GM18951 (cell line): Measurements from ENCODE around the gene CCR6.

Experiments
- POLR2A ChIP-seq: IDR thresholded peaks from 4 replicates; pipeline ENCODE4 v1.6.1; 2011; ENCODE audit warnings: mild to moderate bottlenecking; ENCODE audit not compliant: insufficient read length, insufficient read depth; ENCODE audit errors: extremely low read depth
- in situ Hi-C: fragments of 300-500 bp; cut with MboI; formaldehyde crosslinking; loops from one replicate; pipeline ENCODE4 v1.12.0; 2022; ENCODE audit warnings: low sequenced_read_pairs, mixed read lengths, inconsistent platforms; ENCODE audit not compliant: unreplicated experiment

The CCR6 gene

GRCh38 chr6:167119670-167120582, 3.0 kb upstream of the CCR6 start:
- TF ChIP-seq POLR2A = no peak
- in situ Hi-C loops = no loop called here

DNA sequence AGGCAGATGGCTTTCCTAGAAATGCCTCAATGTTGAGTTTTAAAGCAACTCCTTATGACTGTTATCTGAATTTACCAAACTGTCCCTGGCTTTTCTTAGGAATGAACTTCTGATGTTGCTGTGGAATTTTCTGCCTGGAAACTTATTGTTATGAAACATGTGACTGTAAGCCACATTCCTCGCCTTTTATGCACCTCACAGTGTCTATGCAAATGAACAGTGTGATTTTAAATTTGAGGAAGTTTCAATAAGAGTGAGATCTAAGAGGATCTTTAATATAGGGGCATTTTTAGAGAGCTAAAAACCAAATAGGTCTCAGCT, 2.4 kb upstream of the CCR6 start:
- TF ChIP-seq POLR2A = no peak
- in situ Hi-C loops = no loop called here

DNA sequence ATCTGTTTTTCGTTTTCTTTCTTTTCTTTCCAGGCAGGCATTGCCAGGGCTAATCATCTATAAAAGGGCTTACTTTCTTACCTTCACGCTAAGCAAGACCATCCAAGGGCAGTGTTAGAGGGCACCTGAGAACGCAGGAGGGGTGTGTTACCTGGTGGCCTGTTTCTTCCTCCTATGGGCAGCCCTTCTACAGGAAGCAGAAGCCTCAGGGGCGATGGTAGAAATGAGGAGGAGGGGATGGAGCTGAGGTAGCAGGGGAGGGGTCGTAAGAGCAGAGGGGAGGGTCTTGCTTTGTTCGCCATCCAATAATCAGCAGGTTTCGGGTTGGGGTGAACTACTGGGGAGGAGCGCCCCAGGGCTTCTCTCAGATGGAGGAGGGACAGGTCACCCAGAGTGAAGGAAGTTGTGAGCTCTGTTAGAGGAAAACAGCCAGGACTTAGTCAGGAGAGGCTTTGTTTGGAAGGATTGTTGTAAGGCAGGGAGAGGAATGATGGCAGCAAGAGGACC, 1.5 kb upstream of the CCR6 start:
- in situ Hi-C loops = no loop called here
- TF ChIP-seq POLR2A = no peak

DNA sequence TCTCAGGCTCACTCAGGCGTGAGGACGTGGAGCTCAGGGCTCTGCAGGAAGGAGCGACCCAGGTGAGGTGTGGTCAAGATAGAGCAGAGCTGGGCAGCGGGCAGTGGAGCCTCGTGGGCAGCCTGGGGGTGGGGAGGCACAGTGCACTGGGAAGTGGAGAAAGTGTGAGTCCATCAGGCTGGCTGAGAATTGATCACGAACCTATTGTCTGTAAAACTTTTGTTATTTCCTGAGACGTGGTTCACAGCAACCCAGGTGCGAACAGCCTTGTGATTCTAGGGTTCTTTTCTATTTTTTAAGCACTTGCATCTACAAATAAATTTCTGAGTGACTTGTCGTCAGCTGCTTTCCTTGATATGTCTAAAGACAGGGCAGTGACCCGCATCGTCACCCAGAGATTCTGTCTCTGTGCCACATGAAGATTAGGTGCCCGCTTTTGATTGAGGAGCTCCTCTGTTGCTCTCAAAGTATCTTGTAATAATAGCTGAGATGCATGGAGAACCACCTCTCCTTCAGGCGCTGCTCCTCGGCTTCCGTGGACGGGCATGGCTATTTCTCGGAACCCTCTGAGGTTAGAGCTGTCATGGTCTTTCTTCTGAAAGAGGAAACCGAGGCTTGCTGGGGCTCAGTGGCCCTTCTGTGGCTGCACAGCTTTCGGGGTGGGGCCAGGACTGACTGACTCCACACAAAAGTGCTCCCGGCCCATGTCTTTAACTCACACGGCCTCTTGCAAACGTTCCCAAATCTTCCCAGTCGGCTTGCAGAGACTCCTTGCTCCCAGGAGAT, 662 bp upstream of the CCR6 start:
- in situ Hi-C loops = no loop called here
- peak; percentile 35 for TF ChIP-seq POLR2A

DNA sequence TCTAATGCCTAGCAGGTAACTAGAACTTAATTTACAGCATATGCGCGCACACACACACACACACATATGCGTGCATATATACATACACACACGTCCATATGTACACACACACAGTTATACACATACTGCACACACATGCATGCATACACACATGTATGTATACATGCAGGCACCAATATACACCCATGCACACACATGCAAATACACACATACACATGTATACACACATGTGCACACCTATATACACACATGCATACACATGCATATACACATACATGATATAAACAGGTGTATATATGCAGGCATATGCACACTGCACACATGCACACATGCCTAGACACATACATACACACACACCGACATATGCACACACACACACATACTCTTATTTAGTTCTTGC, 1.9 kb downstream of the CCR6 start:
- in situ Hi-C loops = loop anchor here (25.0 kb wide), 2 partner anchors 112 to 362 kb away; no protein-coding TSS in a partner anchor
- TF ChIP-seq POLR2A = no peak

DNA sequence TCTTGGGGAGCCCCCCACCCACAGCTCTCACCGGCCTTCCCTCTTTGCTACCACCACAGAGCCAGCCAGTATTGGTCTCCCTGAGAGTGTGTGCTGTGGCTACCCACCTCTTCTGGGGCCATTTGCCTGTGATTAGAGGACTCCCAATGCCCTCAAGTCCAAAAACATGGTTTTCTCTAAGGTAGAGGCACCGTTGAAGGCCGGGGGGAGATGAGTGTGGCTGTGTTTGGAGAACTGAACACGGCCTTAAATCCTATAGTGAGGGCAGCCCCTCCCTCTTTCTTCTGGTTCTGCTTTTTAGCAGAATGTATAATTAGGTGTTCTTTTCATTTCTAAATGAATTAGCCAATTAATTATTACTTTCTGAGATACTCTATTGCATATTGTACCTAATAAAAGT, 2.5 kb downstream of the CCR6 start:
- in situ Hi-C loops = loop anchor here (25.0 kb wide), 2 partner anchors 113 to 363 kb away; no protein-coding TSS in a partner anchor
- TF ChIP-seq POLR2A = no peak

DNA sequence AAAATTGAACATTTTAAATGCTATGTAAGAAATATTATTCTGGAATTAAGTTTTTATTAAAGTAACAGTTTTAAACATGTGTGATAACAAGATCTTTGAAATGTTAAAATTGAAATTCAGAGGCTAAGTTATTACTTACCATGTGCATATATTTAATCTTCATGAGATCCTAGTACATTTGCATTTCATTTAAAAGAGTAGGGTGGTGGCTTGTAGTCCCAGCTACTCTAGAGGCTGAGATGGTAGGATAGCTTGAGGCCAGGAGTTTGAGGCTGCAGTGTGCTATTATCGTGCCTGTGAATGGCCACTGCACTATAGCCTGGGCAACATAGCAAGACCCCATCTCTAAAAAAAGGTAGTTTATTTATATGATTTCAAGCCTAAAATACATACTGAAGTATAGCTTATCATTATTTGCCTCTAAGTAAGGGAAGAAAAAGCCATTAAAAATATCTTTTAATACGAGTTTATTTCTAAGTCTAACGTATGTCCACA, 3.0 kb downstream of the CCR6 start:
- TF ChIP-seq POLR2A = no peak
- in situ Hi-C loops = loop anchor here (25.0 kb wide), 2 partner anchors 114 to 364 kb away; no protein-coding TSS in a partner anchor

GRCh38 chr6:167127785-167128531, 5.1 kb downstream of the CCR6 start:
- TF ChIP-seq POLR2A = no peak
- in situ Hi-C loops = loop anchor here (25.0 kb wide), 2 partner anchors 116 to 366 kb away; no protein-coding TSS in a partner anchor

DNA sequence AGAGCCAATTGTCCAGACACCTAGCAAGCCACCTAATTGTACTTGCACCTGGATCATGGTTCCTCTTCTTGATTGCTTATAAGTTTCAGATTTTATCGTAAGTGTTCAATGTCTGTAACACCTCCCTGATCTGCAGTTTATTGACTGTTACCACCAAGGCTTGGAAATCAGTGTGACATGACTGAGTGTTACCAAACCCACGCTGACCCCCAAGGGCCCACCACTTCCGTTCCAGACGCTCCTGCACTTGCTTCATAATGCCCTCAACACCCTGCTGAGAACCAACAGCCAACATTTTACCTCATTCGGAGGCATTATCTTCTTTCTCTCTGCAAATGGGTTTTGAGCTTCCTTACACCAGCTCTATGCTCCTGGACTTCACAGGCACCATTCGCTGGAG, 6.3 kb downstream of the CCR6 start:
- in situ Hi-C loops = loop anchor here (25.0 kb wide), 2 partner anchors 117 to 367 kb away; no protein-coding TSS in a partner anchor

DNA sequence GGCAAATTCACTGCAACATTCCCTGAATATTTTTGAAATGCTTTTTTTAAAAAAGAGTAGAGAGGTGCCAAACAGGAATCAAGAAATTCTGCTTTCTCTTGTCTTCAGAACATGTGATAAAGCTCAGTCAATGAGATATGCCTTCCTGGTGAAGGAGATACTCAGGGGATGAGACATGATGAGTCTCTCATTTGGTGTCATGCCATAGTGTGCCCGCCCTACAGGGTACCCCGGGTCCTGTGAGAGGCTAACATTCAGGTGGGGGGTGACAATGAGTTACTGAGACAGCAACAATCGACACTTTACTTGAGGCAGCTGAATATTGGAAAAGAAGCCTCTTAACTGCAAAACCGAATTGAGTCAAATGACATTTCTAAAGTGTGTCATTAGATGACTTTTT, 6.7 kb downstream of the CCR6 start:
- TF ChIP-seq POLR2A = no peak
- in situ Hi-C loops = loop anchor here (25.0 kb wide), 2 partner anchors 117 to 367 kb away; no protein-coding TSS in a partner anchor

More for the DNA sequence above, 6.3 kb downstream of the CCR6 start:
- TF ChIP-seq POLR2A = no peak

DNA sequence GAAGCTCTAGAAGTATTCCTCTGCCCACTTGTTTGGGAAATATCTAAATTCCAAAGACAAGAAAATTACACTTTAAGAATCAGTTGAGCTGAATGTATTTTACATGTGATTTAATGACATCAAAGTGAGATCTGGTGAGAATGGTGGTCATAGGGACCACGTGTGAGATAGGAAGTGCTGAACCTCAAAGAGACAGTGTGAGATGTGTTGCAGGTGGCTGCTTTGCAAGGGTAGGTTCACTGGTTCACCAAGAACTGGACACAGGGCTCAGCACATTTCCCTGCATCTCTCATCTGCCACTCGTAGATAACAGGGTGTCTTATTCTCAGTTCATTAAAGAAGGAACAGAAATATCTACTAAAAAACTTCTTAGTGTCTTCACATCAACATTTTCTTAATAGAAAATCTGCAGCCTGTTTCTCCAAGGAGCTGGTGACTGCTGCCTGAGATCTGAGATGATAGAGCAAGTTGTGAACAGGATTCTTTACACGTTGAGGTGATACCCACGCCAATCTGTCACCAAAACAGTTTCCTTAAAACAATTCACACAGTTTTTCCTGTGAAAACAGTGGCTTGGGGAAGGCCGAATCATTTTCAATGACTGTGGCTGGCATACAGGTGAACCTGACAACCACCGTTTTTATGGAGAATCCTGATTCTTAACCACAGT, 7.2 kb downstream of the CCR6 start:
- in situ Hi-C loops = loop anchor here (25.0 kb wide), 2 partner anchors 118 to 368 kb away; no protein-coding TSS in a partner anchor

More for the DNA sequence above, 7.2 kb downstream of the CCR6 start:
- no peak for TF ChIP-seq POLR2A
